ENCODE data around the gene FOLR1.

The FOLR1 gene

DNA sequence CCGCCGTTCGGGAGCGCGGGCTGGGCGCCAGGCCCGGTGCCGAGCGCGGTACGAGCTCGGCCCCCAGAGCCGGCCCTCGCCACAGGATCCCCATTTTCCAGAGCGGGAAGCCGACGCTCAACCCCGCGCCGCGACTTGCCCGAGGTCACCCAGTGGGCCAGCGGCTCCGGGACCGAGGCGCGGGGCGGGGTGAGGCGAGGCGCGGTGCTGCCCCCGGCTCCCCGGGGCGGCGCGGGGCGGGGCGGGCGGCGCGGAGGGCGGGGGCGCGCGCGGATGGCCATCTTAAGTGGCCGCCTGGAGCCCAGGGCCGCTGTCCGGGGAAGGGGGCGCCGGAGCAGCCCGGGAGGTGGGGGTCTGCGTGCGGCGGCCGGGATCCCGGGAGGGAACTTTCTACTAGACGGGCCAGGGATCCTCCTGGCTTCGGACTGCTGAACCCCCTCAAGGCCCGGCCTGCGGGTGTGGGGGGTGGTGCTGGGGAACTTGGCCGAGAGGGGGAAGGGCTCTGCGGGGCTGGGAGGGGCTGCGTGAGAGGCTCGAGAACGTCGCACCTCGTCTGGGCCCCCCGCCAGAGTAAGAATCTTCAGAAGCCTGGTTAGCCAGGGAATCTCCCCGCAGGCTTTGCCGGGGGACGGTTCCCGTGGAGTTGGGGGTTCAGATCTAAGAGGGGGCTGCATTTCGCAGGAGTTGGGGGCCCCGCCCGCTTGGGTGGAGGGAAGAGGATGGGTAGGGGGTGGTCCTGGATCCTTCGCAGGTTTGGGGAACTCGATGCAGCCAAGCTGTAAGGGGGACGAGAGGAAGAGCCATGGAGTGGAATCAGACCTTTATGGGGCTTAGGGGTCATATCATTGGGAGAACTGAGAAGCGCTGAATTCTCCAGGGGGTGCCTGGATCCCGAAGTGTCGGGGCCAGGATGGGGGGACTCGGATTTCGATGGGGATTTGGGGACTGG lies 31.9 kb downstream of the FOLR1 start:
- peak; percentile 30 for DNase-seq (ENCODE audit: low read depth)

DNA sequence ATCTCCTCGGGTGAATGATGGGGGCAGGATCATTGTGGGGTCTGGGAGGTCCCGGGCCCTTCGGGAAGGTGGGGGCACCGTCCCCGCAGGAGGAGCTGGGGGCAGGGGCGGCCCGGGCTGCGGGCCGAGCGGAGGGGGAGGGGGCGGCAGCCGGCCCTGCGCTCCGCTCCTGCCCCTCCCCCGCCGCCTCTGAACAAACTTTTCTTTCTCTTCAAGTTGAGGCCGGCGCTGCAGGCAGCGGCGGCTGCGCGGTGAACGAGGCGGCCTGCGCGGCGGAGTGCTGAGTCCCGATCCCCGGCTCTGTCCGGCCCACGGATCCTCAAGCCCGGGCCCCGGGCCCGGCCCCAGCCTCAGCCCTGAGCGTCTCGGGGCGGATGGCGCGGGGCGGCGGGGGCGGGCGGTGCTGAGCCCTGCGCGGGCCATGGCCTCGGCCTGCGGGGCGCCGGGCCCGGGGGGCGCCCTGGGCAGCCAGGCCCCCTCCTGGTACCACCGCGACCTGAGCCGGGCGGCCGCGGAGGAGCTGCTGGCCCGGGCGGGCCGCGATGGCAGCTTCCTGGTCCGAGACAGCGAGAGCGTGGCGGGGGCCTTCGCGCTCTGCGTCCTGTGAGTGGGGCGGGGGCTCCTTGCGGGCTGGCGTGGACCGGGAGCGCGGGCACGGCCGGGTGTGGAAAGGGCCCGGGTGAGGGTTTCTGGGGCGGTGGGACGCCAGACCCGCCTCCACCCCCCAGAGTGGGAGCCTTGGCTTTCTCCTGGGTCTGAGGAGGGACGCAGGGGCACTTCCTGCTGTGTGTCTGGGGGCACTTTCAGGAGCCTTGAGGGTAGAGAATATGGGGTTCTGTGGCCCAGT lies 32.8 kb downstream of the FOLR1 start, which contains the start of gene INPPL1:
Gene INPPL1, plus strand, starts transcription at position 204 of the 847 bp plus-strand sequence. Its CDS starts 218 bp downstream, at position 422.
- no peak for DNase-seq (ENCODE audit: low read depth)

DNA sequence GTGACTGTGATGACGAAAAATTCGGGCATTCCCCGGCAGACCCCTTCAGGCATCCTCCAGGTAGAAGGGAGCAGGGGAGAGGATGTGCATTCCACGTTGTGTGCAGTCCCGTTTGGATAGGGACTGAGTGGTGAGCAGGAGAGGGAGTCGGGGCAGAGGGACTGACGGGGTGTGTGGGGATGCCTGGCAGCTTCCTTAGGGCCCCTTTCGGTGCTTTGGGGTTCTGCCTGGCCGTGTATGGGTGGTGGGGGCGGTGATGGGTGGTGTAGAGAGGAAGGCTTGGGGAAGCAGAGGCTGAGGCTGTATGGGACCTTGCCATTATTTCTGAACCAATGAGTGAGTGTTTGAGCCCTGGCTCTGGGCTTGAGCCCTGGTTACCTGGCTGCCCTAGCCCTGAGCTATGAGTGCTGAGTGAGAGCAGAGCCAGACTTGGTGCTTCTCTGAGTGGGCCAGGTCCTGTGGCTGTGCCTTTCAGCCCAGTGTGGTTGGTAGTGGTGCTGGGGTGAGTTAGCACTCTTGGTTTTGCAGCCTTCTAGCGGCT lies 33.5 kb downstream of the FOLR1 start:
- no peak for DNase-seq (ENCODE audit: low read depth)

DNA sequence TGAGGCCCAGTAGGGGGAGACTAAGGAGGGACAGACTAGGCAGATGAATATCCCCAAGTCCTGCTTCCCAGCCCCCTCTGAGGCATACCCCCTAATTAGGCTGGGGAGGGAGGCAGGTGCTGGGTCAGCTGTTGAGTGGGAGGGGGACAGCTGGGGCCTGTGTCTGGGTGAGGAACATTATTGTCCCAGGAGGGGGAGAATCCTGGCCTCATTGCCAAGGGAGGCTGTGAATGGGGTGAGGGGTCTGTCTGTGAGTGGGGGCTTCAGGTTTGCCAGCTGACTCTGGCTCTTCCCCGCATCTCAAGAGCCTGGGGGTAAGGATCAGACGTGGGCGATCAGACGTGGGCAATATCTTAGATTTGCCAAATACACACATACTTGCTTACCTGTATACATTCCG lies 34.8 kb downstream of the FOLR1 start:
- no peak for DNase-seq (ENCODE audit: low read depth)

DNA sequence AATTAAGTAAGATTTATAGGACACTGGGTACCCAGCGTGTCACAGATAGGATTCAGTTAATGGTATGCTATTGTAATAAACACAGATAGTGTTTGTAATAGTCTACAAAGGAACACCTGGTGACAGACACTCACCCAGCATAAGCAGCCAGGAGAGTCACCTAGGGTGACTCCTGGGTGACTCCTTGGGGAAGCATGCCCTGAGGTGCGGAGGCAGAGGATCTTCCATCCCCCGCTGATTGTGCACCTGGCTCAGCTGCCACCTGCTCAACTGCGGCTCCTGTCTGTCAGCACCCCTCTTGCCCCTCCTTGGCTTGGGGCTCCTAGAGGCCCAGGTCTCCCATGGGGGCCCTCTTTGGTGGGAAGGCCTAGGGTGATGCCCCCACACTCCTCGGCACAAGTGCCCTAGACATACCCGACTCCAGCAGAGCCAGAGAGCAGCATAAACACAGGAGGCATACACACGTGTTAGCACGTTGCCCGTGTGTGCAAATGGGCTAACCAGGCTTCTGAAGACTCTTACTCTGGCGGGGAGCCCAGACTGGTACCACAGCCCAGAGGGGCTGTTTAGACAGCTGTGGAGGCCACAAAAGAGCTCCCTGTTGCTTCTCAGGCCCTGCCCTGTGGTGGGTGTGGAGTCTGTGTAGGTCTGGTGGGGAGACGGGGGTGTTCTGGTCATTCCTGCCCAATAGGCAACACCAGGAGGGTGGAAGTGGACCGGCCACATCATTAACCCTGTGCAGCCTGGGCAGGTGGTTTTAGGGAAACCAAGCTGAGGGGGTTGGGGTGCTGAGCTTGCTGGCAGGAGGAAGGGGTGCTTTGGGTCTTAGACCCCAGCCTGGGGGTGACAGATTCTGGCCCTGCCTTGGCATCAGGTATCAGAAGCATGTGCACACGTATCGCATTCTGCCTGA lies 35.6 kb downstream of the FOLR1 start:
- DNase-seq (ENCODE audit: low read depth), result no peak

DNA sequence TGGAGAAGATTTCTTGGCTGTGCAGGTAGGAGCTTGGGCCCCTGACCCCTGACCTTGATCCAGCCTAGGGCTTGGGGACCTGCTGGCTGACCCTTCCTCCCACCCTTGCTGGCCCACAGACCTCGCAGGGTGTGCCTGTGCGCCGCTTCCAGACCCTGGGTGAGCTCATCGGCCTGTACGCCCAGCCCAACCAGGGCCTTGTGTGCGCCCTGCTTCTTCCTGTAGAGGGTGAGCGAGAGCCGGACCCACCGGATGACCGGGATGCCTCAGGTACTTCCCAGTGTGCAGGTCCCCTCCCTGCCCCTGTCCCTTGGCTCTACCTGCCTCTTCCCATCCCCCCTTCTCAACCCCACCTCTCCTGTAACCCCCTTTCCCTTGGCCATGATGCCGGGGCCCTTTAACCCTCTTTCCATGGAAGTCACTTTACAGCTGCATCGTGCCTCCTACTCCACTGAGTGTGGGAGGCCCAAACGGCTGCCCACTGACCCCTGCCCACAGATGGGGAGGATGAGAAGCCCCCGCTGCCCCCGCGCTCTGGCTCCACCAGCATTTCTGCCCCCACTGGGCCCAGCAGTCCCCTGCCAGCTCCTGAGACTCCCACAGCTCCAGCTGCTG lies 36.4 kb downstream of the FOLR1 start:
- DNase-seq (ENCODE audit: low read depth), result no peak

DNA sequence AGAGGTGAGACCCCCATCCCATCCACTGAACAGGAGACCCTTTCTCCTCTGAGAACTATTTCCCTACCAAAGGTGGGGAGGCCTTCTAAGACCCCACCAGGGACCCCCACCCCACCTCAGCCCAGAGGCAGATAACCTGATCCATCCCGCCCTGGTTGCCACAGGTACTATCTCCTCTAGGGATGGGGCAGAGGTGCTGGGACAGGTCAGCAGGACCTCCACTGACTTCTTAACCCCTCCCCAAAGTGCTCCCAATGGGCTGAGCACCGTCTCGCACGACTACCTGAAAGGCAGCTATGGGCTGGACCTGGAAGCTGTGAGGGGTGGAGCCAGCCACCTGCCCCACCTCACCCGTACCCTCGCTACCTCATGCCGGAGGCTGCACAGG lies 36.9 kb downstream of the FOLR1 start:
- DNase-seq (ENCODE audit: low read depth), result no peak

DNA sequence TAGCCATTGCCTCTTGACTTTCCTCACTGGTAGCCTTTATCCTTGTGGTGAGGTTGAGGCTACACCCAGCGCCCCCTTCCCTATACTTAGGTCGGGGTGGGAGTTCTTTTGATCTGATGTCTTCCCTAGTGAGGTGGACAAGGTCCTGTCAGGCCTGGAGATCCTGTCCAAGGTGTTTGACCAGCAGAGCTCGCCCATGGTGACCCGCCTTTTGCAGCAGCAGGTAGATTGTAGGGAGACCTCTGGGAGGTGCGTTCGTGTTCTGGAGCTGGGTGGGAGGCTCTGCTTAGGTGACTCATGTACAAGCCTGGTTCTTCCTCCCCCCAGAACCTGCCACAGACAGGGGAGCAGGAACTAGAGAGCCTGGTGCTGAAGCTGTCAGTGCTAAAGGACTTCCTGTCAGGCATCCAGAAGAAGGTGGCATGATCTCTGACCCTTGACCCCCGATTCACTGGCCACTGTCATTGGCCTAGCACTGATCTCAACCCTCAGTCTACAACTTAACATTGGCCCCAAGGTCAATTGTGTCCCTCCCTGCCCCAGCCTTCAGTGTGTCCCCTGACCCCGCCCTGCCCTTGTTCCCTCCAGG lies 37.5 kb downstream of the FOLR1 start:
- no peak for DNase-seq (ENCODE audit: low read depth)

DNA sequence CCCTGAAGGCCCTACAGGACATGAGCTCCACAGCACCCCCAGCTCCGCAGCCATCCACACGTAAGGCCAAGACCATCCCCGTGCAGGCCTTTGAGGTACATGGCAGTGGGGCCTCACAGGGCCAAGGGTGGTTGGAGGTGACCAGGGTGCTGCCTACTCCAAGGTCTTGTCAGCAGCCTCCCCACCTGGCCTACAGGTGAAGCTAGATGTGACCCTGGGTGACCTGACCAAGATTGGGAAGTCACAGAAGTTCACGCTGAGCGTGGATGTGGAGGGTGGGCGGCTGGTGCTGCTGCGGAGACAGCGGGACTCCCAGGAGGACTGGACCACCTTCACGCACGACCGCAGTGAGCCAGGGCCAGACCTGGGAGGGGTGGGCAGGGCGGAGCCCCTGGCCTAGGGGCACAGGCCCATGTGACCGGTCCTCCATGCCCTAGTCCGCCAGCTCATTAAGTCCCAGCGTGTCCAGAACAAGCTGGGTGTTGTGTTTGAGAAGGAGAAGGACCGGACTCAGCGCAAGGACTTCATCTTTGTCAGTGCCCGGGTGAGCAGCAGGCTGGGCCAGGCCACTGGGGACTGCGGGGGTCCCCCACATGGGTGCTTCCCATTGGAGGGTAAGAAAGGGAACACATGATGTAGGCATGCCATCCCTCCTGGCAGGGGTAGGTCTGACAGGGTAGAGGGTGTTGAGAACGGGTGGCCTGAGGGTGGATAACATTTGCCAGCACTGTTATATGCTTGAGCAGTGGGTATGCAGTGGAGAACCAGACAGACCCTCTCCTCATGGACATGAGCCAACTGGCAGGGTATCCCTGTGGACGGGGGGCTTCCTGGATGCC lies 38.2 kb downstream of the FOLR1 start:
- no peak for DNase-seq (ENCODE audit: low read depth)

DNA sequence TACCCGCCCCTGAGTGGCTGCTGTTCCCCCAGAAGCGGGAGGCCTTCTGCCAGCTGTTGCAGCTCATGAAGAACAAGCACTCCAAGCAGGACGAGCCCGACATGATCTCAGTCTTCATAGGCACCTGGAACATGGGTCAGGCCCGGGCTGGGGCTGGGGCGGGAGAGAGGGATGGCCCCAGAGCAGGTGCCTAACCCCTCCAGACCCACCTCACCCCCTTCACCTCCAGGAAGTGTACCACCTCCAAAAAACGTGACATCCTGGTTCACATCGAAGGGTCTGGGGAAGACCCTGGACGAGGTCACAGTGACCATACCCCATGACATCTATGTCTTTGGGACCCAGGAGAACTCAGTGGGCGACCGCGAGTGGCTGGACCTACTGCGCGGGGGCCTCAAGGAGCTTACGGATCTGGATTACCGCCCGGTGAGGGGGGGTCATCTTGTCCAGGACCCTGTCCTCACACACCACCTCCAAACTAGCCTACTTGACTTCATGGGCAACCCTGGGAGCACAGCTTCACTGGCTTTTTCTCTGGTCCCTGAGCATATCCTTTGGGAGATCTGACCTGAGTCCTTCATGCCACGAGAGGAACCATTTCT lies 38.9 kb downstream of the FOLR1 start:
- DNase-seq (ENCODE audit: low read depth), result no peak

DNA sequence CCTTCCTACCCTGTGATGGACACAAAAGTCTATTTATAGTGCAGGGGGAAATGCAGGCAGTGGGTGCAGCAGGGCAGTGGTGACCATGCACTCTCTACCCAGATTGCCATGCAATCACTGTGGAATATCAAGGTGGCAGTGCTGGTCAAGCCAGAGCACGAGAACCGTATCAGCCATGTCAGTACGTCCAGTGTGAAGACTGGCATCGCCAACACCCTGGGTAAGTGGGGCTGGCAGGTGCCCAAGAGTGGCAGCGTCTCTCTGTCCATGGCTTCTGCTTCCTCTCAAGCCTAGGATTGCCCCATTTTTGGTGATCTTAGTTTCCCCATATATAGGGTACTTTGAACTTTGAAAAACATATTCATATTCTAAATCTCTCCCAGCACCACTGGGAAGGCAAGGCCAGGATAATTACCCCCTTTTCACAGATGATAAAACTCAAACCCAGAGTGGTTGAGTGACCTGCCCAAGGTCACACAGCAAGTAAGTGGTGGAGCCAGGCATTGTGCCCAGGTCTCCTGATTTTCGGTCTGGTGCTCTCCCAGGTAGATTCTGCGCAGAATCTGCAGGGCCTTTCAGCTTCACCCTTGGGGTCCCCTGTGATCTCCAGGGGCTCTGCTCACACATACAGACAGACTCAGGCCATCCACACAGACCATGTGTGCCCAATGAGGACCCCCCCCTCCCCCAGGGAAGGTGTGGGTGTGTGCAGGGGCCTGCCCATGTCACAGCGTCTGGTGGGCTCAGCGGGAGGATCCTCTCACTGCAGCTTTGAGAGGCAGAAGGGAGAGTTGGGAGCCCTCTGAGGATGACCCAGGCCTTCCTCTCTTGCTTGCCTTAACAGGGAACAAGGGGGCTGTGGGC lies 39.7 kb downstream of the FOLR1 start:
- DNase-seq (ENCODE audit: low read depth), result no peak

DNA sequence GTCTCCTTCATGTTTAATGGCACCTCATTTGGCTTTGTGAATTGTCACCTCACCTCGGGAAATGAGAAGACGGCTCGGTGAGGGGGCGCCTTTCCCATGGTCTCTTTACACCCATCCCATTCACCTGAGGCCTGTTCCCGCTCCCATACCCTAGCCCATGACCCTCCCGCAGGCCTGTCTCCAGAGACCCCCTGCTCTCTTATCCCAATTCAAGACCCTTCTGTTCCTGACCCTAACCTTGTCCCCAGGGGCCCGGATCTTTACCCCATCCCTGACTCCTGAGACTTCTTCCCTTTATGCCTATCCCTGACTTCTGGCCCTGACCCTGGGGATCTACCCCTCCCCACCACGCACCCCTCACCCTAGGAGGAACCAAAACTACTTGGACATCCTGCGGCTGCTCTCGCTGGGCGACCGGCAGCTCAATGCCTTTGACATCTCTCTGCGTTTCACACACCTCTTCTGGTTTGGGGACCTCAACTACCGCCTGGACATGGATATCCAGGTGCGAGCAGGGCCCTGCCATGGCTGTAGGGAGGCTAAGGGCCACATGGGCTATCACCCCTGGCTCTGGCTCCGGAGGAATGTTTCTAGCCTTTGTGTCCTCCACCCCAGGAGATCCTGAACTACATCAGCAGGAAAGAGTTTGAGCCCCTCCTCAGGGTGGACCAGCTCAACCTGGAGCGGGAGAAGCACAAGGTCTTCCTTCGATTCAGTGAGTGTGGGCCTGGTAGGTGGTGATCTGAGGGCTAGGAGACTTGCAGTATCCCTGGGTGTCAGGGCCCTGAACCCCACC lies 40.5 kb downstream of the FOLR1 start:
- DNase-seq (ENCODE audit: low read depth), result no peak

DNA sequence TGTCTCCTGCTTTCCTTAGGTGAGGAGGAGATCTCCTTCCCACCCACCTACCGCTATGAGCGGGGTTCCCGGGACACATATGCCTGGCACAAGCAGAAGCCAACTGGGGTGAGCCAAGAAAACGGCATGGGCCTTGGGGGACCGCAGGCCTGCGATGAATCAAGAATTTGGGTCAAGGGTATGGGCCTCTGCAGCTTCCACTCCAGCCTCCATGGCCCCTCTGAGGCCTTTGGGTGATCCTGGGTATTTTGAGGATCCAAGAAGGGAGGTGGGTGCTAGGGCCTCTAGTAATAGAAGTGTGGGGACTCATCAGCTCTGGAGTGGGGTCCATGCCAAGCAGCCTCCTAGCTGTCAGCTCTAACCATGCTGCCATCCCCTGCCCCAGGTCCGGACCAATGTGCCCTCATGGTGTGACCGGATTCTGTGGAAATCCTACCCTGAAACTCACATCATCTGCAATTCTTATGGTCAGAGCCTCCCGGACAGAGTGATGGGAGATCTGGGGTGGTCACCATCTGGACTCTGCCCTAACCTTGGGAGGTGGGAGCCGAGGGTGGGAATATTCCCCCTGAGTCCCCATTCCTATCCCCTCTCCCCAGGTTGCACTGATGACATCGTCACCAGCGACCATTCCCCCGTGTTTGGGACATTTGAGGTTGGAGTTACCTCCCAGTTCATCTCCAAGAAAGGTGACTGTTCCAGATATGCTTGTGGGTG lies 41.3 kb downstream of the FOLR1 start:
- no peak for DNase-seq (ENCODE audit: low read depth)

DNA sequence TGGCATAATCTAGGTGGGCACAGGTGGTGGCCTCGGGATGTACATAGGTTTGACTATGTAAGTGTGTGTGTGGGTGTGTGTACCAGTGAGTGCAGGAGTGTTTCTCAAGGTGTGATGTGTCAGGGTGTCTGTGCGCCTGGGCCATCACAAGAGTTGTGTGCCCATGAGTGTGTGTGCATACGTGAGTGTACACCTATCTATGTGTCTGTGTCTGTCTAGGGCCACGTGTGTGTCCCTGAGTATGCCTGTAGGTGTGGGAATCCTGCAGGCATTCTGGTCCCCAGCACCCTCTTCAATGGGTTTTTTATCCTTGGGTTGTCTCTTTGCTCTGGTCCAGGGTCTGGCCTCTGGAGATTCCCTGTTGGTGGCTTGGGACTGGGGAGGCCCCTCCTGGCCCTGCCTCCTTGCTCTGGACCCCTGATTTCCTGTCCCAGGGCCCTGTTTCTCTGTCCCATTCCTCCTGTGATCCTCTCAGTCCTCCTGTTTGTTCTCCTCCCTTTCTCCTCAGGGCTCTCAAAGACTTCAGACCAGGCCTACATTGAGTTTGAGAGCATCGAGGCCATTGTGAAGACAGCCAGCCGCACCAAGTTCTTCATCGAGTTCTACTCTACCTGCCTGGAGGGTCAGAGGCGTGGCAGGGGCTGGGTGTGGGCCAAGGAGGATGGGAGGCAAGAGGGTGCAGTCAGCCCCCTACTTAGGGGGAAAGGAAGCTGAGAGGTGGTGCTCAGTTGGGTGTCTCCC lies 42.0 kb downstream of the FOLR1 start:
- no peak for DNase-seq (ENCODE audit: low read depth)

DNA sequence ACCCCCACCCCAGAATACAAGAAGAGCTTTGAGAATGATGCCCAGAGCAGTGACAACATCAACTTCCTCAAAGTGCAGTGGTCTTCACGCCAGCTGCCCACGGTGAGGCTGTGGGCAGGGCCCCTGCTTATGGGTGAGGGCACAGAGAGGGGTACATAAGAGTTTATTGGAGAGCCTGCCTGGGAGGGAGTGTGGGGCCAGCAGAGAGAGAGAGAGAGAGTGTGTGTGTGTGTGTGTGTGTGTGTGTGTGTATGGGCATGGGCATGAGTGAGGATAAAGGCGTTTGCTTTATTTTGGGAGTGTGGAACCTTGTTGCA lies 42.5 kb downstream of the FOLR1 start:
- no peak for DNase-seq (ENCODE audit: low read depth)

DNA sequence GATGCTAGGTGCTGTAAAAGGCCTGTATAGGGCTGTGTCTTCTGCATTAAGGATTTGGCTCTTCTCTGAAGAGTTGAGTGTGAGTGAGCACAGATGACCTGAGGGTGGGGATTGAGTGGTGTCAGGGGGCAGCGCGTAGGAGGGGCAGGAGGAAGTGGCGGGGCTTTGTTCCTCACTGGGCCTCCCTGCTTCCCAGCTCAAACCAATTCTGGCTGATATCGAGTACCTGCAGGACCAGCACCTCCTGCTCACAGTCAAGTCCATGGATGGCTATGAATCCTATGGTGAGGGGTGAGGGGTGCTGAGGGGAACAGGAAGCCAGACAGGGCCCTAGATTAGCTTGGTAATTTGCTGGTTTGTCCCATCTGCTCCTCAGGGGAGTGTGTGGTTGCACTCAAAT lies 43.0 kb downstream of the FOLR1 start:
- DNase-seq (ENCODE audit: low read depth), result no peak

All from activated gamma-delta T cell treated with anti-CD3 and anti-CD28 coated beads, Interleukin-2, amount 50 U/mL, for 16 hours (primary cell).